ENCODE measurements around the gene ZFYVE28.

GRCh38 chr4:2366252-2367192, 51.9 kb downstream of the ZFYVE28 start:
- TF ChIP-seq CTCF (IDR thresholded peaks at IDR 0.05 in 2 of 3, conservative IDR thresholded peaks at IDR 0.05 in 1 of 3; ENCODE audit: borderline replicate concordance in 1 of 3, insufficient read depth in 1 of 3, low read depth in 2 of 3, low read length in 2 of 3) (no peak), ELF1 (IDR thresholded peaks at IDR 0.05; ENCODE audit: borderline replicate concordance, low read depth) (no peak), FOSL1 (IDR thresholded peaks at IDR 0.05; ENCODE audit: low read depth) (no peak), REST (IDR thresholded peaks at IDR 0.05; ENCODE audit: low read depth) (no peak), POLR2AphosphoS5 (IDR thresholded peaks at IDR 0.05; ENCODE audit: low read depth, low read length) (no peak), EZH2 (IDR thresholded peaks at IDR 0.05) (no peak), ATF3 (IDR thresholded peaks at IDR 0.05) (no peak), ZNF274 (IDR thresholded peaks at IDR 0.05; ENCODE audit: low read depth, low read length) (no peak), RAD21 (IDR thresholded peaks at IDR 0.05; ENCODE audit: low read depth) (no peak), TCF7L2 (IDR thresholded peaks at IDR 0.05; ENCODE audit: borderline replicate concordance, extremely low read depth, insufficient read depth, insufficient read length) (no peak), ZBTB33 (IDR thresholded peaks at IDR 0.05; ENCODE audit: extremely low read depth, insufficient replicate concordance, low read length) (no peak)

Measured in HCT116 (cell line).